GM19193 (cell line): ENCODE measurements around the gene CIART.

ENCODE experiments used
- POLR2A ChIP-seq: IDR thresholded peaks from 4 replicates; pipeline ENCODE4 v1.6.1; 2011; ENCODE audit not compliant: insufficient read depth, insufficient read length; ENCODE audit errors: extremely low read depth

The CIART gene

DNA sequence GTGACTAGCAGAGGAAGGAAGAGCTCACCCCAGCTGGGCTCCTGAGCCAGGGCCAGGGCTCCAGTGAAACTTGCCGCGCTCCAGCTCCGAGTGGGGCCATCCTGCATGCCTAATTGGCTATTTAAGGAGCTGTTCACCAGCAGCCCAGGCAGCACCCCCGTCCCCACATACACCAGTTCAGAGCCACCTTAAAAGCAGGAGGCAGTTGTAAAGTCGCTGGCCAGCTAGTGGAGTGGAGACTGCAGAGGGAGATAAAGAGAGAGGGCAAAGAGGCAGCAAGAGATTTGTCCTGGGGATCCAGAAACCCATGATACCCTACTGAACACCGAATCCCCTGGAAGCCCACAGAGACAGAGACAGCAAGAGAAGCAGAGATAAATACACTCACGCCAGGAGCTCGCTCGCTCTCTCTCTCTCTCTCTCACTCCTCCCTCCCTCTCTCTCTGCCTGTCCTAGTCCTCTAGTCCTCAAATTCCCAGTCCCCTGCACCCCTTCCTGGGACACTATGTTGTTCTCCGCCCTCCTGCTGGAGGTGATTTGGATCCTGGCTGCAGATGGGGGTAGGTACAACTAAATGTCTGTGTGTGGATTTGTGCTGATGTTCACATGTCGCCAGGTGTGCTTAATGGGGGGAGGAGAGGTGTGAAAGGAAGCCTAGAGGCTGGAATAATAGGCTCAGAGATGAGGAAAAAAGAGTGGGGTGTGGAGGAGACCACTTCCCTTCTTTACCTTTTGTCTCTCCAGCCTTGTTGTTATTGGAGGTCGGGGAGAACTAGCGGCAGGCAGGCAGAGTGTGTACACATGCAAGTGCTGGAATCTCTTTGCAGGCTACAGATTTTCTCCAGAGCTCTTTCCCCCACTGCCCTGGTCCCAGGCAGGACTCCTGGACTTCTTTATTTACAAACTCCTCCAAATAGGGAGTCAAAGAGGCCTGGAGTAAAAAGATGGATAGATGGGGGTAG, 24.4 kb upstream of the CIART start, which contains the start of gene CA14:
TSS of gene CA14 (plus strand) at position 151 of the 962 bp plus-strand sequence. CDS start at position 506, 355 bp downstream.
- no peak for TF ChIP-seq POLR2A

DNA sequence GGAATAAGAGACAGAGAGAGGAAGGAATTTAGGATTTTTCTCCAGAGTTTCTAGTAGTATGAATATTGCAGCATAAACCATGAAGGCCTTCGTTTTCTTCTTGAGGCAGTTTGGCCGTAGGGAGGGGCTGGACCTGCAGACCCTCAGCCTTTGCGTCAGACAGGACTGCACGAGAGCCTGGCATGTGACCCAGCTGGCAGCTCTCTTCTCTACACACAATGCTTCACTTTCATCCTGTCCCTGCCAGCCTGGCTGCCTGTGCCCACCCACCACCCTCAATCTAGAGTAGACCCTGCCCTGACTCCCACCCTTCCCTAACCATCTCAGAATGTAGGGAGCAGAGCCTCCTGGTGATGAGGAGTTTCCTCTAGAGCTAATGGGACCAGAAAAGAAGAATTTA, 23.1 kb upstream of the CIART start:
- TF ChIP-seq POLR2A = no peak

DNA sequence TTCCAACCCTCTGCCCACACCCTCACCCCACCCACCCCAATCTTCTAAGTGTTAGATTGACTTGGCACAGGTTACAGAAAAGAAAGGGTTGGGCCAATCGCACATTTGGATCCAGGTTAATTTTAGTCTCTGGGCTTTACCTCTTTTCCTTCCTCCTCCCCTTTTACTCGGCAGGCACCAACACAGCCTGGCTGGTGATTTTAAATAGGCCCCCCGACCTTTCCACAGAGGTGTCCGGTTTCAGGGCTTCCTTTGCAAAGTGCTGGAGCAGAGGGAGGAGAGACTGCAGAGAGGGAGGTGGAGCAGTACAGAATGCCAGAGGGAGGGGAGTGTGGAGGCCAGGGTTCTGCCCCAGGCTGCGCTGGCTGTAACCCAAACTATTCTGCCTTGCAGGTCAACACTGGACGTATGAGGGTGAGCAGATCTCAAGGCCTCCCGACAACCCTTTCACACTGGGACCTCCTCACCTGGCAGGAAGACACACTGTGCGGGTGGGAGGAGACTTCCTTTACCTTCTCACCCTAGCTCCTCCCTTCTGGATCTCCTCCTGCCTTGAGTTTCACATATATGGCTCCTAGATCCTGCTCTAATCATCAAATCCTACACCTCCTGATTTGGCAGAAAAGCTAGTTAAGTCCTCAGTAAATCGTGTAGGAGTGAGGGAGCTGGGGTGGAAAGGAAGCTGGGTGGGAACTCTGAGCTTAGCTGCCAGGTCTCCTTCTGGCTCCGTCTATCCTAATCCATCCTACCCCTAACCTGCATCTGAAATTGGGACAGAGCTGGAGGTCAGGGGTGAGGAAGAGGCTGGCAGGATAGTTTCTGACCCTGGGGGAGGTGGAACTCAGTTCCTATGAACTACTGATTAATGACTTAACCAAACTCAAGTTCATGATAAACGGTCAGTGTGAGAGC, 22.3 kb upstream of the CIART start:
- no peak for TF ChIP-seq POLR2A

DNA sequence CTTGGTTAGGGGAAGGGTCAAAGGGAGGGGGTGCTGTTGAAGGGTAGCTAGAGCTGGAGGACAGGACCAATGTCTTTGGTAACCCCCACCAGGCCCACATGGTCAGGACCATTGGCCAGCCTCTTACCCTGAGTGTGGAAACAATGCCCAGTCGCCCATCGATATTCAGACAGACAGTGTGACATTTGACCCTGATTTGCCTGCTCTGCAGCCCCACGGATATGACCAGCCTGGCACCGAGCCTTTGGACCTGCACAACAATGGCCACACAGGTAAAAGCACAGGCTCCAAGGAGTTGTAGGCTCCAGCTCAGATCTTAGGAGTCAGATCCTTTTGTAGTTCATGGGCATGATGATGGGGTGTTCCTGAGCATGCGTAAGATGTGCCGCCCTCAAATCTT, 21.0 kb upstream of the CIART start:
- TF ChIP-seq POLR2A = no peak

DNA sequence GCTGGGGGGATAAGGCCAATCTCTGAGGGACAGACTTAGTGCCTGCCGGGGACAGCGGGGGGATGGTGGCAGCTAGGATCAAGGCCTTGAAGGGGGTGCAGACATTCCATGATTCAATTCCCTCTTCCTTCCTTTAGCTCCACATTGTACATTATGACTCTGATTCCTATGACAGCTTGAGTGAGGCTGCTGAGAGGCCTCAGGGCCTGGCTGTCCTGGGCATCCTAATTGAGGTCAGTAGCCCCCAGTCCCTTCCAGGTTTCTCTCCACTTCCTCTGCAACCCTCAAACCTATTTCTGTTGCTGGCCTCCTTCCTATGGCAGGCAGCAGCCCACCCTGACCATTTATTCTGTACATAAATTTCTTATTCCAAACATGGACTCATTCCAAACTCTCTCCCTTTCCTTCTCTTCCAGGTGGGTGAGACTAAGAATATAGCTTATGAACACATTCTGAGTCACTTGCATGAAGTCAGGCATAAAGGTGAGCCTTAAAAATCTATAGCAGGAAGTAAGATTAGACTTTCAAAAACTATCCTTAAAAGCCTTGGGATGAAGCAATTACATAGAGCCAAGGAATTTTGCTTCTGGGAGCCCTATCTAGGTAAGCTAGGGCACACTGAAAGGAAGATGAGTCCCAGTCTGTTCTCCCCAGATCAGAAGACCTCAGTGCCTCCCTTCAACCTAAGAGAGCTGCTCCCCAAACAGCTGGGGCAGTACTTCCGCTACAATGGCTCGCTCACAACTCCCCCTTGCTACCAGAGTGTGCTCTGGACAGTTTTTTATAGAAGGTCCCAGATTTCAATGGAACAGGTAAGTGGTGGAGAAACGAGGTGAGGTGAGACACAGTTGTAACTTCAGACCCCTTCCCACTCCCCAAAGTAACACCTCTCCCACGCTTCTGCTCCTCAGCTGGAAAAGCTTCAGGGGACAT, 19.7 kb upstream of the CIART start:
- no peak for TF ChIP-seq POLR2A

DNA sequence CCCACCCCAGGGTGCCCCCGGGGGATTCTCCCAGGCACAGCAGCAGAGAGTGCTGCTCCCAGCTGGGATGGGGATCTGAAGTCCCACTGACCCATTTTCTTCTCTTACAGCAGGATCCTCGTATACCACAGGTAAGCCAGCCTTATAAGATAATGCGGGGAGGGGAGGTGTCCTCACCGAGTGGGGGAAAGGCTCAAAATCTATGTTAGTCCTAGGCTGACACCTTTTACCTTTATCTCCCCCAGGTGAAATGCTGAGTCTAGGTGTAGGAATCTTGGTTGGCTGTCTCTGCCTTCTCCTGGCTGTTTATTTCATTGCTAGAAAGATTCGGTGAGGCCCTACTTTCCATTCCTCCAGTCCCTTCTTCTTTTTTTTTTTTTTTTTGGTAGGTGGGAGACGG, 18.8 kb upstream of the CIART start:
- TF ChIP-seq POLR2A = no peak

DNA sequence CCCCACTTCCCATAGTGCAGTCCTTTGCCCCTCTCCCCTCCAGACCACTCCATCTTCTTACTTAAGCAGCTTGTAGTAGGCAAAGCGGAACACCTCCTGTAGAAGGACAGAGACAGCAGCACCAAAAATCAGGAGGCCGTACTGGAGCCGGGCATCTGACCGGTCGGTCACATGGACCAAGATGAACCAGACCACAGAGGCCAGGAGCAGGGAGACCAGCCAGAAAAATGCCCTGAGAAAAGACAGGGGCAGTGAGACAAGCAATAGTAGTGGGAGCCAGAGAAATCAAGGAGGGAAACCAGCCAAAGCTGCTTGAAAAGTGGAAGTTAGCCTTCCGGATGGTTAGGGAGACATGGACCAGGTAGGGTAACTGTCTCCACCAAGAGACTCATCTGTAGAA, 14.5 kb upstream of the CIART start:
- no peak for TF ChIP-seq POLR2A

DNA sequence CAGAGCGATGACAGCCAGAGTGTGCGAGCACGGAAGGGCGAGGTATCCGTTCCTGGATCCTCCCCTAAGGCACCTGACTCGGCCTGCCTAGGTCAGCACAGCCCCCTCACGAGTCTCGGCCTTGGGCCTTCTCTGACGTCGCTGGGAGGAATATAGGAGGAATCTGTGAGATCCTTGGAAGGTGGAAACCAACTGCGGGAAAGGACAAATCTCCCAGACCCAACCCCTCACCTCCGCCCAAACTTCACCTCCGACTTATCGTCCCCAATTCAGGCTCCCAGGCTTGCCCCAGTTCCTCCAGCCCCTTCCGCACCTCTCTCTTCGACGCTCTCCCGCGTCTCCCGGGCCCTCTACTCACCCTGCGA, 14.0 kb upstream of the CIART start:
- no peak for TF ChIP-seq POLR2A

DNA sequence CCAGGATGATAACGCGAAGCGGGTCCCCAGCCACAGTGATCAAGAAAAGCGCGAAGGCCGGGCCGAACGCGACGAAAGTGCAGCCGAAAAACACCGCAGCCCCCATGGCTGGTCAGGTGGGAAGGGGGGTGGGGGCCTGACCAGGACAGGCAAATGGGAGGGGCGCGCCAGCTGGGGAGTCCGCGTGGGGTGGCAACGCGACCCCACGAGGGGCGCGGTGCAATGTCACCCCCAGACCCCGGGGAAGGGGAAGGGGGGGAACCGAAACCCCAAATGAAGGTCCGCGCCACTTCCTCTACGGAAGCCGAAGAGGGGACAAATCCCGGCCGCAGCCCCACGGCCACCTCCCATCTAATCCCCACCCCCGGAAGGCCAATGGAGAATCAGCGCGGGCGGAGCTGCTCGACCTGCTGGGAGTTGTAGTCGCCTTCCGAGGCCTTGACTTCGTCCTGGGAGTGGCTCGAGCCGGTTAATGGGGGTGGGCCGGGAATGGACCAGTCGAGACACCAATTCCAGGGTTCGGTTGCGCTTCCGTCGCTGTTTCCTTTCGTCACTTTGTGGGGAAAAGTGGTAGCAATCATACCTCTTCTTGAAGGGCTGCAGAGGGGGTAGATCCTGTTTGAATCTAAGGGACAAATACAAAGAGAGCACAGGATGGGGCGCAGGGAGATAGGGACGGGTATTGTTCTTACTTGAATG, 13.5 kb upstream of the CIART start, which contains the start of gene APH1A:
TSS of gene APH1A (minus strand) at position 312 of the 699 bp plus-strand sequence. CDS start at position 106, 206 bp downstream.
- peak; percentile 71 for TF ChIP-seq POLR2A

DNA sequence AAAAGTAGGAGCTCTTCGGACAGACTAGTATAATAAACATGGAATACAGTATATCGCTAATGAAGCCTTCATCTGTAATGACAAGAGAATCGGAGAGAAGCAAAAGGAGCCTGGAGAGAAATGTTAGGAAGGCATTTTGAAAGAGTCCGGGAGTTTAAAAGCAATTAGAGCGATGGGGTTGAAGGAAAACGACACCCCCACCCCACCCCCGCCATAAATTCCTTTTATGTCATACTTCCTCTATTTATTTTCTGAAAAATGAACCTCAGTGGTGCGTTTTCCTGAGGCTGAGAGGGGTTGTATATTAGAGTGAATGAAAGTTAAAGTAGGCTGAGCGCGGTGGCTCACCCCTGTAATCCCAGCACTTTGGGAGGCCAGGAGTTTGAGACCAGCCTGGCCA, 12.9 kb upstream of the CIART start:
- TF ChIP-seq POLR2A = no peak

DNA sequence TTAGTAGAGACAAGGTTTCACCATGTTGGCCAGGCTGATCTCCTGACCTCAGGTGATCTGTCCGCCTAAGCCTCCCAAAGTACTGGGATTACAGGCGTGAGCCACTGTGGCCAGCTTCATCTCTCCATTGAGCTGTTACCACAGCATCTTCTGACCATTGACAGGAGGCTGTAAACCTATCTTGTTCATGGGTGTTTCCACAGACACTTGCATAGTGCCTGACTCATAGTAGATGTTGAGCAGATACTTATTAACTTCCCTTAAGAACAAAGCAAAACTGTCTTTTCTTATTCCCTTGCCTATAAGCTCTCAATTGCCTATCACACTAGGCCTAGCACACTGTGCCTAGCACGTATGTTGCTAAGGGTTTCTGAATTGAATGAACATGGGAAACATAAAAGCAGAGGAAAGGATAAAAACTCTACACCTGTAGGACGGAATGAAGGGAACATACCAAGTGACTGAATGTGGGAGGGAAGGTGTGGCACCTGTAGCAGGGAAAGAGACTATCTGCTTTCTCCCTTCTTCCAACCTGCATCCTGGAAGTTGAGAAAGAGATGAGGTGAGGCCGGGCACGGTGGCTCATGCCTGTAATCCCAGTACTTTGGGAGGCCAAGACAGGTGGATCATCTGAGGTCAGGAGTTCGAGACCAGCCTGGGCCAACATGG, 10.9 kb upstream of the CIART start:
- TF ChIP-seq POLR2A = no peak

DNA sequence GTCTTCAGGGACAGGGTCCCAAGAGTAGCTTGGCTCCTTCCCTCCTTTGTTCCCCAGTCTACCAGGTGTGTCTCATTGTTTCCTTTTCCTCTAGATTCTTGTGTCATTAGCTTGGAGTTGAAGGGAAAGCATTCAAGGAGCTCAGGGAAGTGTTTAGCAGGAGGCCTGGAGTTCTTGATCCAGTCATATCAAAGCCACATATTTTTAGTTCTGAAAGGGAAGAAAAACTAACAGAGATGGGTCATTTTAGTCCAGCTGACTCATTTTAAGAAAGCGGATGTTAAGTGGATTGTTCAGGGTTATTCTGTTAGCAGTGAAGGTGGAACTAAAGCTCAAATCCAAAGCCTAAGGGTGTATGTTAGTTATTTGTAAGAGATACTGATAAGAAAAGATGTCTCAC, 9.0 kb upstream of the CIART start:
- TF ChIP-seq POLR2A = no peak

DNA sequence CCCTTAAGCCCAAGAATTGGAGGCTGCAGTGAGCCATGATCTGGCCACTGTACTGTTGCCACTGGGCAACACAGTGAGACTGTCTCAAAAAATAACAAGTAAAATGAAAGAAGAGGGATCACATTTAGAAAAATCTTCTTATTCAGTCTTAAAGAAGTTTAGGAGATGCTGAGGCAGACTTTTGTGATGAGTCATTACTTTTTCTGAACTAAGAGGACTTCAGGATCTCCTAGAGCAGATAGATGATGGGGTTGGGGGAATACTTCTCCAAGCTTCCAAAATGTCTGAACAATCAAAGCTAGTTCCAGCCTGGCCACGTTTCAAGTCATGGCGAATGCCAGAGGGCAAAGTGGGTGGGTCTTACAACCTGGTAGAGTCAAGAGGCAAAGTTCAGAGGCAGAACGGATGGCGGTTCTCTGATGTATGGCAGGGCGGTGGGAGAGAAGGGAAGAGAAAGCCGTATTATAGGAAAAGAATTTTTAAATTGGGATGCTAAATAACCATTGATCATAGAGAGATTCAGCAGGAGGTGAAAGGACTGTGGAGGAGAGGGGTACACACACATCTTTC, 2.1 kb upstream of the CIART start:
- TF ChIP-seq POLR2A = no peak

DNA sequence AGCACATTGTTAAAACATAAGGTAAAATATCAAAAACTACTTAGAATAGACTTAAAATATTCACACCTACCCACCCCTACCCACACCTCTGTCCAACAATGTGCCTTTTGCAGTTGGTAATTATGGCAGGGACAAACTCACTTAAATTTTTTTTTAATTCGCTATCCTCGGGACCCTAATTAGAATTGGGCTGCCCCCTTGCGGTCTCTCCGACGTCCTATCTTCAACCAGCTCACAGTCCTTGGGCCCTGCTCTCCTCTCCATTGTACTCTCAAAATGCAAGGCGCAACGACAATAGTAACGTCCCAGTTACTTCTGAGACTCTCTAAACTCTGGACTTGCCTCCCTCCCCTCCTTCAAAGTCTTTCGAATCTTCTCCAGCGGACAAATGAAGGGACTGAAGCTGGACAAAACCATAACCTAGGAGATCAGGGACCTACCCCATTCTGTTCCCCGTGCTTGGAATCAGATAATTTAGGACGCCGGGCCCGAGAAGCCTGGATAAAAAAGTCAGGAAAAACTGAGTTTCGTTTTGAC, 1.1 kb upstream of the CIART start:
- TF ChIP-seq POLR2A = no peak
